WTC11 (cell line): ENCODE measurements around the gene RARB. TPM values are rescaled to one million over a fixed set of nuclear protein-coding genes. Genes with fewer than 3 reads are reported as not detected.

Source experiments
- ATAC-seq: fragments of 200-7000 bp; cut with Tn5 transposase; 2 replicates; pipeline ENCODE4 v1.10.0; 2021; ENCODE audit warnings: mild to moderate bottlenecking, moderate library complexity
- CTCF ChIA-PET: fragments of 300-600 bp; sonication (Branson Sonifier 250); formaldehyde crosslinking; loops from one replicate; lab custom pipeline; 2021; ENCODE audit warnings: antibody characterized with exemption; lab: Charles Lee
- POLR2A ChIA-PET: fragments of 350-600 bp; sonication (Branson Sonifier 250); formaldehyde crosslinking; loops from one replicate; lab custom pipeline; 2021; ENCODE audit warnings: antibody characterized with exemption; lab: Charles Lee
- DNase-seq: peaks from one replicate; pipeline ENCODE4 v3.0.0; 2021; ENCODE audit warnings: low spot score
- H3K27ac Mint-ChIP-seq: 2 replicates; pipeline ENCODE4 v1.8.0; 2021; ENCODE audit warnings: mixed read lengths
- H3K27me3 Mint-ChIP-seq: 2 replicates; pipeline ENCODE4 v1.8.0; 2021; ENCODE audit warnings: low read depth, mild to moderate bottlenecking, moderate library complexity, mixed read lengths
- H3K36me3 Mint-ChIP-seq: 2 replicates; pipeline ENCODE4 v1.8.0; 2021; ENCODE audit warnings: mixed read lengths
- H3K4me1 Mint-ChIP-seq: 2 replicates; pipeline ENCODE4 v1.8.0; 2022; ENCODE audit warnings: mixed read lengths
- H3K4me3 Mint-ChIP-seq: 2 replicates; pipeline ENCODE4 v1.8.0; 2021; ENCODE audit warnings: mild to moderate bottlenecking, moderate library complexity, mixed read lengths
- H3K9me3 Mint-ChIP-seq: 2 replicates; pipeline ENCODE4 v1.8.0; 2021; ENCODE audit warnings: mixed read lengths
- ATF1 ChIP-seq: sonication (generic); formaldehyde crosslinking; IDR thresholded peaks from 2 replicates; pipeline ENCODE4 v1.8.1; 2023; ENCODE audit warnings: mild to moderate bottlenecking, moderate library complexity, missing genetic modification reagents
- ATF6 ChIP-seq: sonication (generic); formaldehyde crosslinking; IDR thresholded peaks from 2 replicates; pipeline ENCODE4 v1.8.1; 2023; ENCODE audit warnings: mild to moderate bottlenecking, missing genetic modification reagents
- CDX4 ChIP-seq: fragments of 250-450 bp; sonication (Bioruptor Pico); IDR thresholded peaks from 2 replicates; pipeline ENCODE4 v1.9.0; 2021; ENCODE audit warnings: moderate library complexity, mild to moderate bottlenecking, inconsistent platforms, borderline replicate concordance
- ELF4 ChIP-seq: sonication (generic); formaldehyde crosslinking; IDR thresholded peaks from 2 replicates; pipeline ENCODE4 v1.8.1; 2022; ENCODE audit warnings: low read depth, mild to moderate bottlenecking, moderate library complexity, missing genetic modification reagents
- EMX1 ChIP-seq: fragments of 250-450 bp; sonication (Bioruptor Pico); IDR thresholded peaks from 2 replicates; pipeline ENCODE4 v1.8.0; 2021; ENCODE audit warnings: mild to moderate bottlenecking
- FOXJ3 ChIP-seq: sonication (generic); formaldehyde crosslinking; IDR thresholded peaks from 2 replicates; pipeline ENCODE4 v1.9.0; 2021; ENCODE audit warnings: missing genetic modification reagents, mild to moderate bottlenecking, borderline replicate concordance
- GTF2I ChIP-seq: fragments of 250-450 bp; sonication (Bioruptor Pico); conservative IDR thresholded peaks from 2 replicates; pipeline ENCODE4 v1.4.0; 2021; ENCODE audit warnings: mild to moderate bottlenecking
- IRF1 ChIP-seq: sonication (generic); formaldehyde crosslinking; IDR thresholded peaks from 2 replicates; pipeline ENCODE4 v1.8.0; 2023; ENCODE audit warnings: missing genetic modification reagents
- JUN ChIP-seq: sonication (generic); formaldehyde crosslinking; IDR thresholded peaks from 2 replicates; pipeline ENCODE4 v1.8.0; 2023; ENCODE audit warnings: mild to moderate bottlenecking, missing genetic modification reagents
- MAX ChIP-seq: sonication (generic); formaldehyde crosslinking; IDR thresholded peaks from 2 replicates; pipeline ENCODE4 v1.8.0; 2022; ENCODE audit warnings: mild to moderate bottlenecking, missing genetic modification reagents
- MXD4 ChIP-seq: fragments of 250-450 bp; sonication (Bioruptor Pico); IDR thresholded peaks from 2 replicates; pipeline ENCODE4 v1.8.0; 2021; ENCODE audit warnings: mild to moderate bottlenecking, moderate library complexity, borderline replicate concordance
- NFE2L1 ChIP-seq: sonication (generic); formaldehyde crosslinking; IDR thresholded peaks from 2 replicates; pipeline ENCODE4 v1.8.1; 2023; ENCODE audit warnings: missing genetic modification reagents
- NR2C2 ChIP-seq: sonication (generic); formaldehyde crosslinking; IDR thresholded peaks from 2 replicates; pipeline ENCODE4 v1.8.0; 2022; ENCODE audit warnings: mild to moderate bottlenecking, missing genetic modification reagents
- PREB ChIP-seq: sonication (generic); formaldehyde crosslinking; IDR thresholded peaks from 2 replicates; pipeline ENCODE4 v1.8.1; 2022; ENCODE audit warnings: mild to moderate bottlenecking, missing genetic modification reagents, moderate library complexity, borderline replicate concordance
- TCF7 ChIP-seq: sonication (generic); formaldehyde crosslinking; IDR thresholded peaks from 2 replicates; pipeline ENCODE4 v1.8.0; 2022; ENCODE audit warnings: mild to moderate bottlenecking, low read depth, missing genetic modification reagents, moderate library complexity
- TP53 ChIP-seq: sonication (generic); formaldehyde crosslinking; IDR thresholded peaks from 2 replicates; pipeline ENCODE4 v1.8.1; 2023; ENCODE audit warnings: mild to moderate bottlenecking, missing genetic modification reagents
- USF1 ChIP-seq: sonication (generic); formaldehyde crosslinking; IDR thresholded peaks from 2 replicates; pipeline ENCODE4 v1.8.0; 2022; ENCODE audit warnings: mild to moderate bottlenecking, missing genetic modification reagents
- ZNF121 ChIP-seq: sonication (generic); formaldehyde crosslinking; IDR thresholded peaks from 2 replicates; pipeline ENCODE4 v1.8.0; 2023; ENCODE audit warnings: missing genetic modification reagents
- ZNF396 ChIP-seq: fragments of 250-450 bp; sonication (Bioruptor Pico); IDR thresholded peaks from 2 replicates; pipeline ENCODE4 v1.8.0; 2021; ENCODE audit warnings: mild to moderate bottlenecking, moderate library complexity, borderline replicate concordance
- ZNF416 ChIP-seq: fragments of 250-450 bp; sonication (Bioruptor Pico); IDR thresholded peaks from 2 replicates; pipeline ENCODE4 v1.9.0; 2021; ENCODE audit warnings: mild to moderate bottlenecking, inconsistent platforms
- total RNA-seq: library from RNA; stranded (reverse); gene quantifications from 3 replicates; pipeline ENCODE4 v1.2.3, GENCODE V29; 2021

RARB gene
- total RNA-seq, 1 experiment from 2014 or later = not detected

GRCh38 chr3:25430287-25430934 is 2.3 kb downstream of the RARB start:
- TF ChIP-seq GTF2I (no peak), NFE2L1 (CRISPR knock-in tag) (no peak), NR2C2 (CRISPR knock-in tag) (no peak), TP53 (CRISPR knock-in tag) (no peak)
- TF ChIP-seq, all 79 proteins: peak for 0
- Mint-ChIP-seq H3K9me3 (no peaks in the 10 kb centered on the region), H3K27me3 (peaks cover 31% of the 10 kb centered on the region), H3K36me3 (no peaks in the 10 kb centered on the region), H3K4me3 (no peak overlapping the region), H3K4me1 (peaks cover 47% of the 10 kb centered on the region), H3K27ac (no peak overlapping the region)
- ChIA-PET POLR2A (no interaction called here), CTCF (interaction anchor here (0.6 kb wide), 1 partner anchor 10 kb away, joined by 3 read pairs; no protein-coding TSS in a partner anchor)
- DNase-seq (no peak), ATAC-seq (no peak)

GRCh38 chr3:25430935-25431770 is 3.1 kb downstream of the RARB start:
- no peak overlapping the region for H3K4me3 Mint-ChIP-seq
- H3K36me3 Mint-ChIP-seq = no peaks in the 10 kb centered on the region
- no peak for ATAC-seq
- H3K9me3 Mint-ChIP-seq = no peaks in the 10 kb centered on the region
- CTCF ChIA-PET = interaction anchor here (0.6 kb wide), 1 partner anchor 11 kb away, joined by 3 read pairs; no protein-coding TSS in a partner anchor
- TF ChIP-seq ATF6 (CRISPR knock-in tag) (no peak), ZNF416 (CRISPR knock-in tag) (no peak), MXD4 (no peak), USF1 (CRISPR knock-in tag) (no peak), ZNF121 (no peak), ATF1 (CRISPR knock-in tag) (no peak), ELF4 (CRISPR knock-in tag) (no peak), EMX1 (no peak), ZNF396 (CRISPR knock-in tag) (no peak), CDX4 (CRISPR knock-in tag) (no peak), PREB (no peak), FOXJ3 (CRISPR knock-in tag) (no peak), IRF1 (CRISPR knock-in tag) (no peak), MAX (CRISPR knock-in tag) (no peak), TCF7 (CRISPR knock-in tag) (no peak), JUN (CRISPR knock-in tag) (no peak)
- TF ChIP-seq, all 79 proteins: peak for 0
- POLR2A ChIA-PET = no interaction called here
- peaks cover 43% of the 10 kb centered on the region for H3K4me1 Mint-ChIP-seq
- H3K27me3 Mint-ChIP-seq = peaks cover 31% of the 10 kb centered on the region
- H3K27ac Mint-ChIP-seq = no peak overlapping the region
- DNase-seq = no peak
